ENCODE measurements around the gene GPC5. TPM values are rescaled to one million over a fixed set of nuclear protein-coding genes. Genes with fewer than 3 reads are reported as not detected.

Gene GPC5
- total and polyA plus RNA-seq, 2 of the 8 experiments (the other 6 are each of a cell fraction or from before 2014, with no cell fraction given), result 0.20 to 0.39 TPM

DNA sequence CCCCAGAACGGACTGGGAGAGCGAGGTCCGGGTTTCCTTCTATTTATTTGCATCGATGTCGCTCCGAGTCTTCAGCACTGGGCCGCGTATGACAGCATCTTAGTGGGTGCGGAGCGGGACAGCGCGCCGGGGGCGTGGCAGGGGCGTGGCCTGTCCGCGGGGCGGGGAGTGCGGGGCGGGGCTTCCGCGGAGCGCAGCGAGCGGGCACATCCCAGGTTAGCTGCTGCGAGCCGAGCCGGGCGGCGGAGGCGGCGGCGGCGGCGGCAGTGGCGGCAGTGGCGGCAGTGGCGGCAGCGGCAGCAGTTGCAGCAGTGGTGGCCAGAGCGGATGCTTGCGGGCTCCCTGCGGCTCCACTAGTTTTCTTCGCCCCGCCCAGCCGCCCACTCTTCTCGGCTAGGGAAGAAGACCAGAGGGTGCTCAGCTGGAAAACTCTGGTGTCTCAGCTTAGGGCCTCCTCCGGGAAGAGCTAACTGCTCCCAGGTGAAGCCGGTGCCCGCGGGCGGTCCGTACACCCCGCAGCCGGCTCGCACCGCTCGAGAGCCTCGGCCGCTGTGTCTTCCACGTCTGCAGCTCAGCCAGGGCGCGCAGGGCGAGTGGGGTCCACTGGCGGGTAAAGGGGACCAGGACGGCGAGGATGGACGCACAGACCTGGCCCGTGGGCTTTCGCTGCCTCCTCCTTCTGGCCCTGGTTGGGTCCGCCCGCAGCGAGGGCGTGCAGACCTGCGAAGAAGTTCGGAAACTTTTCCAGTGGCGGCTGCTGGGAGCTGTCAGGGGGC lies at the start of gene GPC5 (continued):
- TF ChIP-seq, protein P1, sequence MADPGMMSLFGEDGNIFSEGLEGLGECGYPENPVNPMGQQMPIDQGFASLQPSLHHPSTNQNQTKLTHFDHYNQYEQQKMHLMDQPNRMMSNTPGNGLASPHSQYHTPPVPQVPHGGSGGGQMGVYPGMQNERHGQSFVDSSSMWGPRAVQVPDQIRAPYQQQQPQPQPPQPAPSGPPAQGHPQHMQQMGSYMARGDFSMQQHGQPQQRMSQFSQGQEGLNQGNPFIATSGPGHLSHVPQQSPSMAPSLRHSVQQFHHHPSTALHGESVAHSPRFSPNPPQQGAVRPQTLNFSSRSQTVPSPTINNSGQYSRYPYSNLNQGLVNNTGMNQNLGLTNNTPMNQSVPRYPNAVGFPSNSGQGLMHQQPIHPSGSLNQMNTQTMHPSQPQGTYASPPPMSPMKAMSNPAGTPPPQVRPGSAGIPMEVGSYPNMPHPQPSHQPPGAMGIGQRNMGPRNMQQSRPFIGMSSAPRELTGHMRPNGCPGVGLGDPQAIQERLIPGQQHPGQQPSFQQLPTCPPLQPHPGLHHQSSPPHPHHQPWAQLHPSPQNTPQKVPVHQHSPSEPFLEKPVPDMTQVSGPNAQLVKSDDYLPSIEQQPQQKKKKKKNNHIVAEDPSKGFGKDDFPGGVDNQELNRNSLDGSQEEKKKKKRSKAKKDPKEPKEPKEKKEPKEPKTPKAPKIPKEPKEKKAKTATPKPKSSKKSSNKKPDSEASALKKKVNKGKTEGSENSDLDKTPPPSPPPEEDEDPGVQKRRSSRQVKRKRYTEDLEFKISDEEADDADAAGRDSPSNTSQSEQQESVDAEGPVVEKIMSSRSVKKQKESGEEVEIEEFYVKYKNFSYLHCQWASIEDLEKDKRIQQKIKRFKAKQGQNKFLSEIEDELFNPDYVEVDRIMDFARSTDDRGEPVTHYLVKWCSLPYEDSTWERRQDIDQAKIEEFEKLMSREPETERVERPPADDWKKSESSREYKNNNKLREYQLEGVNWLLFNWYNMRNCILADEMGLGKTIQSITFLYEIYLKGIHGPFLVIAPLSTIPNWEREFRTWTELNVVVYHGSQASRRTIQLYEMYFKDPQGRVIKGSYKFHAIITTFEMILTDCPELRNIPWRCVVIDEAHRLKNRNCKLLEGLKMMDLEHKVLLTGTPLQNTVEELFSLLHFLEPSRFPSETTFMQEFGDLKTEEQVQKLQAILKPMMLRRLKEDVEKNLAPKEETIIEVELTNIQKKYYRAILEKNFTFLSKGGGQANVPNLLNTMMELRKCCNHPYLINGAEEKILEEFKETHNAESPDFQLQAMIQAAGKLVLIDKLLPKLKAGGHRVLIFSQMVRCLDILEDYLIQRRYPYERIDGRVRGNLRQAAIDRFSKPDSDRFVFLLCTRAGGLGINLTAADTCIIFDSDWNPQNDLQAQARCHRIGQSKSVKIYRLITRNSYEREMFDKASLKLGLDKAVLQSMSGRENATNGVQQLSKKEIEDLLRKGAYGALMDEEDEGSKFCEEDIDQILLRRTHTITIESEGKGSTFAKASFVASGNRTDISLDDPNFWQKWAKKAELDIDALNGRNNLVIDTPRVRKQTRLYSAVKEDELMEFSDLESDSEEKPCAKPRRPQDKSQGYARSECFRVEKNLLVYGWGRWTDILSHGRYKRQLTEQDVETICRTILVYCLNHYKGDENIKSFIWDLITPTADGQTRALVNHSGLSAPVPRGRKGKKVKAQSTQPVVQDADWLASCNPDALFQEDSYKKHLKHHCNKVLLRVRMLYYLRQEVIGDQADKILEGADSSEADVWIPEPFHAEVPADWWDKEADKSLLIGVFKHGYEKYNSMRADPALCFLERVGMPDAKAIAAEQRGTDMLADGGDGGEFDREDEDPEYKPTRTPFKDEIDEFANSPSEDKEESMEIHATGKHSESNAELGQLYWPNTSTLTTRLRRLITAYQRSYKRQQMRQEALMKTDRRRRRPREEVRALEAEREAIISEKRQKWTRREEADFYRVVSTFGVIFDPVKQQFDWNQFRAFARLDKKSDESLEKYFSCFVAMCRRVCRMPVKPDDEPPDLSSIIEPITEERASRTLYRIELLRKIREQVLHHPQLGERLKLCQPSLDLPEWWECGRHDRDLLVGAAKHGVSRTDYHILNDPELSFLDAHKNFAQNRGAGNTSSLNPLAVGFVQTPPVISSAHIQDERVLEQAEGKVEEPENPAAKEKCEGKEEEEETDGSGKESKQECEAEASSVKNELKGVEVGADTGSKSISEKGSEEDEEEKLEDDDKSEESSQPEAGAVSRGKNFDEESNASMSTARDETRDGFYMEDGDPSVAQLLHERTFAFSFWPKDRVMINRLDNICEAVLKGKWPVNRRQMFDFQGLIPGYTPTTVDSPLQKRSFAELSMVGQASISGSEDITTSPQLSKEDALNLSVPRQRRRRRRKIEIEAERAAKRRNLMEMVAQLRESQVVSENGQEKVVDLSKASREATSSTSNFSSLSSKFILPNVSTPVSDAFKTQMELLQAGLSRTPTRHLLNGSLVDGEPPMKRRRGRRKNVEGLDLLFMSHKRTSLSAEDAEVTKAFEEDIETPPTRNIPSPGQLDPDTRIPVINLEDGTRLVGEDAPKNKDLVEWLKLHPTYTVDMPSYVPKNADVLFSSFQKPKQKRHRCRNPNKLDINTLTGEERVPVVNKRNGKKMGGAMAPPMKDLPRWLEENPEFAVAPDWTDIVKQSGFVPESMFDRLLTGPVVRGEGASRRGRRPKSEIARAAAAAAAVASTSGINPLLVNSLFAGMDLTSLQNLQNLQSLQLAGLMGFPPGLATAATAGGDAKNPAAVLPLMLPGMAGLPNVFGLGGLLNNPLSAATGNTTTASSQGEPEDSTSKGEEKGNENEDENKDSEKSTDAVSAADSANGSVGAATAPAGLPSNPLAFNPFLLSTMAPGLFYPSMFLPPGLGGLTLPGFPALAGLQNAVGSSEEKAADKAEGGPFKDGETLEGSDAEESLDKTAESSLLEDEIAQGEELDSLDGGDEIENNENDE (IDR thresholded peaks at IDR 0.05; ENCODE audit: insufficient replicate concordance, low read length), result no peak
- TF ChIP-seq EZH2 (IDR thresholded peaks at IDR 0.05; ENCODE audit: low read depth, low read length, severe bottlenecking) (no peak), BRCA1 (IDR thresholded peaks at IDR 0.05; ENCODE audit: low read depth, low read length) (no peak), TAF1 (IDR thresholded peaks at IDR 0.05; ENCODE audit: low read depth, low read length) (peak; percentile 72), CHD2 (IDR thresholded peaks at IDR 0.05; ENCODE audit: low read length) (no peak), POU5F1 (IDR thresholded peaks at IDR 0.05; ENCODE audit: low read depth, low read length) (no peak), KDM4A (IDR thresholded peaks at IDR 0.05; ENCODE audit: low read depth, low read length, severe bottlenecking) (peak; percentile 97), SUZ12 (IDR thresholded peaks at IDR 0.05; ENCODE audit: low read length) (no peak), NANOG (IDR thresholded peaks at IDR 0.05; ENCODE audit: insufficient read depth, low read depth, low read length, poor library complexity, severe bottlenecking) (peak; percentile 6), ASH2L (IDR thresholded peaks at IDR 0.05; ENCODE audit: low read length) (peak; percentile 61)

Measured in H1 (cell line).